Smooth muscle cell of the pulmonary artery (primary cell): Measurements from ENCODE around the gene CFAP91. TPM values are rescaled to one million over a fixed set of nuclear protein-coding genes. Genes with fewer than 3 reads are reported as not detected.

Source experiments
- total RNA-seq: library from RNA; depleted of rRNA; stranded (reverse); fragments of >200 nt; gene quantifications from 2 replicates; pipeline ENCODE4 v1.2.3, GENCODE V29; 2014

Gene CFAP91
- 0.59 and 0.72 TPM in 2 replicates for total RNA-seq

GRCh38 chr3:119702530-119703527 is at the start of gene CFAP91:
Gene CFAP91, plus strand, starts transcription at chr3:119703022. Its CDS starts 77 bp downstream, at chr3:119703099.

DNA sequence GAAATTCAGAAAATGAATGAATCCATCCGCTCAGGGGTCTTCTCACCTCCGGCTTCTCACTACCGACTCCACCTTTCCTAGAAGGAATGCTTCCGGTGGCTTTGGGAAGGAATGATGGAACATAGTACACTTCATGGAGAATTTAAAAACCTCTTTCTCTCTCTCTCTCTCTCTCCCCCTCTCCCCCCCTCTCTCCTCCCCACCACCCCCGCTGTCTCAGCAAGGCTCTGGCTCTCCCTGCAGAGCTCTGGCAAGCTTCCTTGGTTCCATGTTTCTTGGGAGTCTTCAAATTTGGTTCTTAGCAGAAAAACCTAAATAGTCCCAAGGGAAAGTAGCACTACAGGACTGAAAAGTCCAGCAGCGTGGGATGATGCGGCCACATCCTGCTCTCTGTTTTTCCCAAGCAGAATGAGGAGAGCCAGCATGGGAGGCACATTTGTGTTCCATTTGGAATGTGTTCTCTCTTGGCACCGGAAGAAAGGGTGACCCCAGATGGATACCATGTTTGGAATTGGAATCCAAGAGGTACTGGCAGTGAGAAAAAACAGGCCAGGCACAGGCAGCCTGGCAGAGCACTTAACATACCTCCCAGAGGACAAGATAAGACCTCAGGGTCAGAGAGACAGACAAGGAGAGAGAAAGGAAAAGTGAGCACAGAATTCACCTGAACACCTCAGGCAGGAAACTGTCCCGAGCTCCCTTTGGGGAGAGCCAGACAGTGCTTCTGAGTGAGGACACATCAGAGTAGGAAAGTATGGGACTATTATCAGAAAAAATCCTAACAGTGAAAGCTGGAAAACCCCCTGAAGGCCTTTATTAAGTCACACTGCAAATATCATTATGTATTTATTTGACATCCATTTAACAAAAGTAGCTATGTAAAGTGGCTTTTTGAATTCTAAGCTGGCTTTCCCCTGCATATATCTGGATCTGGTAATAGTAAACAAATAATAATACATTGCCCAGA is 42.1 kb upstream of the CFAP91 start, which contains the start of gene POPDC2:
Gene POPDC2, minus strand, starts transcription at position 116 of the 967 bp plus-strand sequence. CDS start 166 bp downstream, outside the sequence.

DNA sequence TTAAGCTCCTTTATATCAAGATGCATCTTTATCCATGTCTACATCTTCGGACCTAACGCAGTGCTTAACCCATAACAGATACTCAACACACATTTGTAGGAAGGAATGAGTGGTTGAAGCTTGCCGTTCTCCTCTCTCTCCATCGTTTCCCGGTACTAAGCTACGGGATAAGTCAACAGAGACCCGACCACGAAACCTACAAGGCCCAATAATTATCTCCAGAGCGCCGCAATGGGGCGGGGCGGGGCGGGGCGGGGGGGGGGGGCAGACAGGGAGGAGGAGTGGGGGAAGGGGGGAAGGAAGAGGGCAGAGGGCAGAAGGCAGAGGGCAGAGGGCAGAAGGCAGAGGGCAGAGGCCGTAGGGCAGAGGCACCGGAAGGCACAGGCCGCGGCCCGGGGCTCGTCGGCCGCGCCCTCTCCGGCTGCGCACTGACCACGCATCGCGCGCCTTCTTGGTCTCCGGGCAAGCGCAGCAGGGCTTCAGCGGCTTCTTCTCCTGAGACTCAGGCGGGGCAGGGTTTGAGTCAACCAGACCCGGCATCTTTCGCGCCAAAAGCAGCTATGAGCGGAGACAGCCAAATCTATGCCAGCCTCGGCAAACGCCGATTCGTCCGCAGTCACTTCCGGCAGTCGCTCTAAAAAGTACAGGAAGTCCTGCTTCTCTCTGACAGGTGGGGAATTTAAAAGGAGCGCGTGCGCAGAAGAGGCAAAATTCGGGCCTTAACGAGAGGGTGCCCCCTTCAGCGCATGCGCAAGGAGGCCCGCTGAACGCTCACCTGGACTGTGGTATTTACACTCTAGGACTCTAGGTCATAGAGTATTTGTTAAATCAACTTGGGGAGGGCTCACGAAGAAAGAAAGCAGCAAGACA is 25.8 kb upstream of the CFAP91 start, which contains the start of gene COX17:
Gene COX17, minus strand, starts transcription at position 636 of the 870 bp plus-strand sequence. Its CDS starts 96 bp downstream, at position 540.

Other genes starting within 250 kb of the CFAP91 start
- 80.6 and 99.4 TPM in 2 replicates for gene TMEM39A, start 239.4 kb upstream of the CFAP91 start, total RNA-seq
- gene POGLUT1, start 234.1 kb upstream of the CFAP91 start, total RNA-seq: 21.4 and 22.2 TPM in 2 replicates
- 59.0 and 65.6 TPM in 2 replicates for gene TIMMDC1, start 204.5 kb upstream of the CFAP91 start, total RNA-seq
- not detected in 2 replicates for gene CD80, start 143.4 kb upstream of the CFAP91 start, total RNA-seq
- gene ADPRH, start 123.5 kb upstream of the CFAP91 start, total RNA-seq: 4.5 and 4.8 TPM in 2 replicates
- 0.13 and 0.30 TPM in 2 replicates for gene PLA1A, start 105.1 kb upstream of the CFAP91 start, total RNA-seq
- gene POPDC2, start 42.4 kb upstream of the CFAP91 start, total RNA-seq: 0.23 and 0.33 TPM in 2 replicates
- 18.1 TPM in 2 replicates for gene COX17, start 25.6 kb upstream of the CFAP91 start, total RNA-seq
- 0.20 and 0.23 TPM in 2 replicates for gene NR1I2, start 79.1 kb downstream of the CFAP91 start, total RNA-seq